ENCODE data around the gene CC2D1A. TPM values are rescaled to one million over a fixed set of nuclear protein-coding genes. Genes with fewer than 3 reads are reported as not detected.

CC2D1A gene
- total and polyA plus RNA-seq, 2 experiments from 2014 or later = 23.1 to 39.7 TPM

GRCh38 chr19:13861392-13861713 is 44.6 kb upstream of the CC2D1A start (continued):
- TF ChIP-seq REST (IDR thresholded peaks at IDR 0.05; ENCODE audit: unreplicated experiment) = no peak
- TF ChIP-seq CTCF (conservative IDR thresholded peaks at IDR 0.05; ENCODE audit: low read depth in 2 of 2) = no peak
- TF ChIP-seq ZNF114 (CRISPR knock-in tag; IDR thresholded peaks at IDR 0.05) = no peak
- no peak for TF ChIP-seq STAT1 (IDR thresholded peaks at IDR 0.05; ENCODE audit: unreplicated experiment)

- Mint-ChIP-seq H3K4me1 (peaks cover 19% of the 10 kb centered on the region), H3K36me3 (ENCODE audit: low read depth) (no peaks in the 10 kb centered on the region; the same call in 2 of the 3 replicates), H3K27ac (peak overlapping the region; percentile 73; the same call in 1 of the 2 replicates), H3K9me3 (no peaks in the 10 kb centered on the region; the same call in 2 of the 3 replicates), H3K4me3 (peak overlapping the region; percentile 67), H3K27me3 (ENCODE audit: insufficient read depth, low read depth, poor library complexity) (peaks cover 48% of the 10 kb centered on the region)
- Histone ChIP-seq H3K79me2 (replicated peaks; ENCODE audit: insufficient read depth) (no peaks in the 10 kb centered on the region), H4K20me1 (replicated peaks; ENCODE audit: insufficient read depth) (no peaks in the 10 kb centered on the region), H3K4me3 (peak overlapping the region; percentile 54), H3K36me3 (ENCODE audit: insufficient read depth) (no peaks in the 10 kb centered on the region), H3K27me3 (ENCODE audit: insufficient read depth) (peaks cover 42% of the 10 kb centered on the region), H3K27ac (ENCODE audit: low read depth) (peak overlapping the region; percentile 80), H2AFZ (peak overlapping the region; percentile 49), H3K4me1 (ENCODE audit: insufficient read depth) (peaks cover 10% of the 10 kb centered on the region), H3K9me2 (ENCODE audit: insufficient read depth) (no peaks in the 10 kb centered on the region), H3K4me2 (peak overlapping the region; percentile 72), H3F3A (replicated peaks; ENCODE audit: low read depth) (peaks cover 25% of the 10 kb centered on the region)
- ATAC-seq (peak; percentile 74), DNase-seq (ENCODE audit: low spot score) (peak; percentile 87)
- TF ChIP-seq JUNB (IDR thresholded peaks at IDR 0.05; ENCODE audit: unreplicated experiment) (no peak), CTCF (conservative IDR thresholded peaks at IDR 0.05; ENCODE audit: low read depth in 2 of 2) (peak; percentile 82 to 98), REST (IDR thresholded peaks at IDR 0.05; ENCODE audit: unreplicated experiment) (no peak), POLR2AphosphoS5 (IDR thresholded peaks at IDR 0.05; ENCODE audit: low read depth) (peak; percentile 43; the same call in 1 of the 2 replicates), CREB1 (CRISPR knock-in tag; IDR thresholded peaks at IDR 0.05; ENCODE audit: low read depth) (no peak), ETS1 (IDR thresholded peaks at IDR 0.05) (no peak)
Observed at GRCh38 chr19:13861714-13862531, 44.1 kb upstream of the CC2D1A start.
